ENCODE results near the gene DHODH. TPM values are rescaled to one million over a fixed set of nuclear protein-coding genes. Genes with fewer than 3 reads are reported as not detected.

Gene DHODH
- total and polyA plus RNA-seq, 2 of the 13 experiments (the other 11 are each of a cell fraction or from before 2014, with no cell fraction given): 10.7 to 16.4 TPM

DNA sequence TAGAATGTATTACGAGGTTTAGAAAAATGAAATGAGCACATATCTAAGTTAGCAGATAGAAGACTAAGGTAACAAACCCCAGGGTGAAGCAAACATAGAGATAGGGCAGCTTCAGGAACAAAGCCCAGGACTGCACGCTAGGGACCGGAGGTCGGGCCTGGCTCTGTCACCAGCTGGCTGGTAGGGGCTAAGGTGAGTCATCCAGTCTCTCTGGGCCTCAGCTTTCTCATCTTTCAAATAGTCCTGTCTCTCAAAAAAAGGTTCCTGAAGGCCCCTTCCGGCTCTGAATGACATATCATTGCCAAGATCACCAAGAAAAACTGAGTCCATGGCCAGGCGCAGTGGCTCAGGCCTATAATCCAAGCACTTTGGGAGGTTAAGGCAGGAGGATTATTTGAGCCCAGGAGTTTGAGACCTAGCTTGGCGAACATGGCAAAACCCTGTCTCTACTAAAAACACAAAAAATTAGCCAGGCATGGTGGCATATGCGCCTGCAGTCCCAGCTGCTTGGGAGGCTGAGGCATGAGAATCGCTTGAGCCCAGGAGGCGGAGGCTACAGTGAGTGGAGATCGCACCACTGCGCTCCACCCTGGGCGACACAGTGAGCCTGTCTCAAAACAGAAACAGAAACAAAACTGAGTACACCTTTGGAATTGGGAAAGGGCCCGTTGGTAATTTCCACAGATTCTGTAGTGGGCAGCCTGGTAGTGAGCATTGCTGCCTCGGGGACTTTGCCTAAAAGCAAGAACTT, 34.3 kb upstream of the DHODH start (continued):
- TF ChIP-seq, protein P1, sequence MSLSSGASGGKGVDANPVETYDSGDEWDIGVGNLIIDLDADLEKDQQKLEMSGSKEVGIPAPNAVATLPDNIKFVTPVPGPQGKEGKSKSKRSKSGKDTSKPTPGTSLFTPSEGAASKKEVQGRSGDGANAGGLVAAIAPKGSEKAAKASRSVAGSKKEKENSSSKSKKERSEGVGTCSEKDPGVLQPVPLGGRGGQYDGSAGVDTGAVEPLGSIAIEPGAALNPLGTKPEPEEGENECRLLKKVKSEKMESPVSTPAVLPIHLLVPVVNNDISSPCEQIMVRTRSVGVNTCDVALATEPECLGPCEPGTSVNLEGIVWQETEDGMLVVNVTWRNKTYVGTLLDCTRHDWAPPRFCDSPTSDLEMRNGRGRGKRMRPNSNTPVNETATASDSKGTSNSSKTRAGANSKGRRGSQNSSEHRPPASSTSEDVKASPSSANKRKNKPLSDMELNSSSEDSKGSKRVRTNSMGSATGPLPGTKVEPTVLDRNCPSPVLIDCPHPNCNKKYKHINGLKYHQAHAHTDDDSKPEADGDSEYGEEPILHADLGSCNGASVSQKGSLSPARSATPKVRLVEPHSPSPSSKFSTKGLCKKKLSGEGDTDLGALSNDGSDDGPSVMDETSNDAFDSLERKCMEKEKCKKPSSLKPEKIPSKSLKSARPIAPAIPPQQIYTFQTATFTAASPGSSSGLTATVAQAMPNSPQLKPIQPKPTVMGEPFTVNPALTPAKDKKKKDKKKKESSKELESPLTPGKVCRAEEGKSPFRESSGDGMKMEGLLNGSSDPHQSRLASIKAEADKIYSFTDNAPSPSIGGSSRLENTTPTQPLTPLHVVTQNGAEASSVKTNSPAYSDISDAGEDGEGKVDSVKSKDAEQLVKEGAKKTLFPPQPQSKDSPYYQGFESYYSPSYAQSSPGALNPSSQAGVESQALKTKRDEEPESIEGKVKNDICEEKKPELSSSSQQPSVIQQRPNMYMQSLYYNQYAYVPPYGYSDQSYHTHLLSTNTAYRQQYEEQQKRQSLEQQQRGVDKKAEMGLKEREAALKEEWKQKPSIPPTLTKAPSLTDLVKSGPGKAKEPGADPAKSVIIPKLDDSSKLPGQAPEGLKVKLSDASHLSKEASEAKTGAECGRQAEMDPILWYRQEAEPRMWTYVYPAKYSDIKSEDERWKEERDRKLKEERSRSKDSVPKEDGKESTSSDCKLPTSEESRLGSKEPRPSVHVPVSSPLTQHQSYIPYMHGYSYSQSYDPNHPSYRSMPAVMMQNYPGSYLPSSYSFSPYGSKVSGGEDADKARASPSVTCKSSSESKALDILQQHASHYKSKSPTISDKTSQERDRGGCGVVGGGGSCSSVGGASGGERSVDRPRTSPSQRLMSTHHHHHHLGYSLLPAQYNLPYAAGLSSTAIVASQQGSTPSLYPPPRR (CRISPR knock-in tag; IDR thresholded peaks at IDR 0.05; ENCODE audit: borderline replicate concordance): no peak
- TF ChIP-seq MED8 (CRISPR knock-in tag; IDR thresholded peaks at IDR 0.05; ENCODE audit: insufficient replicate concordance) (no peak), ATF2 (CRISPR knock-in tag; IDR thresholded peaks at IDR 0.05) (no peak), CBX2 (IDR thresholded peaks at IDR 0.05; ENCODE audit: low read depth, low read length) (no peak), CBX2 (CRISPR knock-in tag; IDR thresholded peaks at IDR 0.05; ENCODE audit: low read depth) (no peak), KDM4B (CRISPR knock-in tag; IDR thresholded peaks at IDR 0.05) (no peak), ZKSCAN8 (CRISPR knock-in tag; IDR thresholded peaks at IDR 0.05; ENCODE audit: borderline replicate concordance) (no peak), SP2 (CRISPR knock-in tag; IDR thresholded peaks at IDR 0.05) (peak; percentile 27; the same call in 1 of the 2 replicates), ZNF687 (CRISPR knock-in tag; IDR thresholded peaks at IDR 0.05) (peak; percentile 44), RAD21 (CRISPR knock-in tag; IDR thresholded peaks at IDR 0.05) (no peak), ZNF12 (CRISPR knock-in tag; IDR thresholded peaks at IDR 0.05) (no peak), ZNF326 (CRISPR knock-in tag; IDR thresholded peaks at IDR 0.05; ENCODE audit: borderline replicate concordance) (no peak), IKZF1 (IDR thresholded peaks at IDR 0.05) (no peak)
- TF ChIP-seq, protein P2, sequence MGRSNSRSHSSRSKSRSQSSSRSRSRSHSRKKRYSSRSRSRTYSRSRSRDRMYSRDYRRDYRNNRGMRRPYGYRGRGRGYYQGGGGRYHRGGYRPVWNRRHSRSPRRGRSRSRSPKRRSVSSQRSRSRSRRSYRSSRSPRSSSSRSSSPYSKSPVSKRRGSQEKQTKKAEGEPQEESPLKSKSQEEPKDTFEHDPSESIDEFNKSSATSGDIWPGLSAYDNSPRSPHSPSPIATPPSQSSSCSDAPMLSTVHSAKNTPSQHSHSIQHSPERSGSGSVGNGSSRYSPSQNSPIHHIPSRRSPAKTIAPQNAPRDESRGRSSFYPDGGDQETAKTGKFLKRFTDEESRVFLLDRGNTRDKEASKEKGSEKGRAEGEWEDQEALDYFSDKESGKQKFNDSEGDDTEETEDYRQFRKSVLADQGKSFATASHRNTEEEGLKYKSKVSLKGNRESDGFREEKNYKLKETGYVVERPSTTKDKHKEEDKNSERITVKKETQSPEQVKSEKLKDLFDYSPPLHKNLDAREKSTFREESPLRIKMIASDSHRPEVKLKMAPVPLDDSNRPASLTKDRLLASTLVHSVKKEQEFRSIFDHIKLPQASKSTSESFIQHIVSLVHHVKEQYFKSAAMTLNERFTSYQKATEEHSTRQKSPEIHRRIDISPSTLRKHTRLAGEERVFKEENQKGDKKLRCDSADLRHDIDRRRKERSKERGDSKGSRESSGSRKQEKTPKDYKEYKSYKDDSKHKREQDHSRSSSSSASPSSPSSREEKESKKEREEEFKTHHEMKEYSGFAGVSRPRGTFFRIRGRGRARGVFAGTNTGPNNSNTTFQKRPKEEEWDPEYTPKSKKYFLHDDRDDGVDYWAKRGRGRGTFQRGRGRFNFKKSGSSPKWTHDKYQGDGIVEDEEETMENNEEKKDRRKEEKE (IDR thresholded peaks at IDR 0.05): no peak
